B cell (primary cell): ENCODE results near the gene H19. TPM values are rescaled to one million over a fixed set of nuclear protein-coding genes. Genes with fewer than 3 reads are reported as not detected.

Source experiments
- ATAC-seq: fragments of 200-7000 bp; cut with Tn5 transposase; one replicate; pipeline ENCODE4 v1.10.0; 2021; ENCODE audit warnings: low read depth, mild to moderate bottlenecking, moderate number of reproducible peaks, moderate library complexity
- CTCF ChIA-PET: fragments of 350-600 bp; sonication (Branson Sonifier 250); formaldehyde crosslinking; loops from one replicate; lab custom pipeline; 2021; ENCODE audit warnings: antibody characterized with exemption, inconsistent platforms; lab: Charles Lee
- POLR2A ChIA-PET: fragments of 350-600 bp; sonication (Branson Sonifier 250); formaldehyde crosslinking; loops from one replicate; lab custom pipeline; 2021; ENCODE audit warnings: antibody characterized with exemption; lab: Charles Lee
- DNase-seq: peaks from one replicate; pipeline ENCODE4 v3.0.0; 2013
- H2AFZ ChIP-seq: 2 replicates; pipeline ENCODE4 v1.6.1; 2012; ENCODE audit warnings: mild to moderate bottlenecking, low read depth, low read length; ENCODE audit not compliant: insufficient read depth, poor library complexity, severe bottlenecking
- H3K27ac ChIP-seq, 2 donors: 1 replicate in 1 of 2; 2 replicates in 1 of 2; pipeline ENCODE4 v1.5.1; 2012 to 2013; ENCODE audit warnings: low read length in 2 of 2, mild to moderate bottlenecking in 2 of 2, moderate library complexity in 1 of 2
- H3K27me3 ChIP-seq, 4 experiments: fragments of 200-600 bp in 1 of 4; sonication (generic) in 1 of 4; replicated peaks in 1 of 4; 1 replicate in 2 of 4; 2 replicates in 2 of 4; pipeline versions ENCODE4 v1.6.1 to v1.7.0; 2013 to 2016; ENCODE audit warnings: low read length in 3 of 4, mild to moderate bottlenecking in 2 of 4, mixed read lengths in 1 of 4, moderate library complexity in 1 of 4; ENCODE audit not compliant: insufficient read depth in 4 of 4, control insufficient read depth in 3 of 4; ENCODE audit errors: control extremely low read depth in 1 of 4
- H3K36me3 ChIP-seq, 2 experiments: replicated peaks in 1 of 2; 1 replicate in 1 of 2; 2 replicates in 1 of 2; pipeline versions ENCODE4 v1.6.1 to v1.7.1; 2013; ENCODE audit warnings: low read length in 1 of 2; ENCODE audit not compliant: insufficient read depth in 2 of 2, control insufficient read depth in 1 of 2; ENCODE audit errors: control extremely low read depth in 1 of 2, extremely low read depth in 1 of 2
- H3K4me1 ChIP-seq, 2 donors: fragments of 200-600 bp in 1 of 2; sonication (generic) in 1 of 2; 1 replicate in 1 of 2; 2 replicates in 1 of 2; pipeline versions ENCODE4 v1.5.1 to v1.6.1; 2013 to 2017; ENCODE audit warnings: low read length in 2 of 2; ENCODE audit not compliant: control insufficient read depth in 2 of 2, insufficient read depth in 2 of 2
- H3K4me2 ChIP-seq: replicated peaks from 2 replicates; pipeline ENCODE3; 2012; ENCODE audit warnings: mild to moderate bottlenecking, low read depth, low read length; ENCODE audit not compliant: poor library complexity, severe bottlenecking
- H3K4me3 ChIP-seq, 5 experiments: fragments of 200-600 bp in 1 of 5; sonication (generic) in 1 of 5; 1 replicate in 3 of 5; 2 replicates in 2 of 5; pipeline versions ENCODE4 v1.5.1 to v1.7.0; 2011 to 2016; ENCODE audit warnings: low read length in 4 of 5, mild to moderate bottlenecking in 4 of 5, low read depth in 2 of 5, control low read depth in 1 of 5, moderate library complexity in 1 of 5; ENCODE audit not compliant: insufficient read depth in 1 of 5; ENCODE audit errors: control extremely low read depth in 1 of 5, extremely low read depth in 1 of 5
- H3K79me2 ChIP-seq: fragments of 200-600 bp; sonication (generic); one replicate; pipeline ENCODE4 v1.6.0; 2016; ENCODE audit warnings: low read length; ENCODE audit not compliant: control insufficient read depth, insufficient read depth
- H3K9ac ChIP-seq: fragments of 200-600 bp; sonication (generic); 2 replicates; pipeline ENCODE4 v1.6.1; 2017; ENCODE audit warnings: mild to moderate bottlenecking, low read length, moderate library complexity
- H3K9me3 ChIP-seq, 3 donors: one replicate each; pipeline versions ENCODE4 v1.6.1 to v1.7.1; 2013; ENCODE audit warnings: low read length in 2 of 3; ENCODE audit not compliant: control insufficient read depth in 2 of 3, insufficient read depth in 1 of 3; ENCODE audit errors: control extremely low read depth in 1 of 3
- H4K20me1 ChIP-seq: 2 replicates; pipeline ENCODE4 v1.6.0; 2012; ENCODE audit warnings: mild to moderate bottlenecking, low read length; ENCODE audit not compliant: insufficient read depth, control insufficient read depth, poor library complexity, severe bottlenecking
- H3K27ac Mint-ChIP-seq: one replicate; pipeline ENCODE4 v1.8.0; 2021; ENCODE audit warnings: mixed read lengths
- H3K27me3 Mint-ChIP-seq: one replicate; pipeline ENCODE4 v1.8.0; 2021; ENCODE audit warnings: mixed read lengths
- H3K4me1 Mint-ChIP-seq: one replicate; pipeline ENCODE4 v1.8.0; 2021; ENCODE audit warnings: mixed read lengths
- H3K4me3 Mint-ChIP-seq: one replicate; pipeline ENCODE4 v1.8.0; 2021; ENCODE audit warnings: mixed read lengths
- H3K9me3 Mint-ChIP-seq: one replicate; pipeline ENCODE4 v1.8.0; 2022; ENCODE audit warnings: mixed read lengths; ENCODE audit not compliant: insufficient read depth
- CTCF ChIP-seq: fragments of 200-600 bp; IDR thresholded peaks from one replicate; pipeline ENCODE4 v1.8.0; 2022; ENCODE audit warnings: antibody characterized with exemption, mild to moderate bottlenecking
- EZH2 ChIP-seq: IDR thresholded peaks from 2 replicates; pipeline ENCODE4 v1.6.1; 2012; ENCODE audit warnings: borderline replicate concordance, low read depth, mild to moderate bottlenecking, moderate library complexity, low read length; ENCODE audit not compliant: insufficient read depth, poor library complexity, severe bottlenecking
- WGBS: methylation state at CpG from one replicate; pipeline ENCODE4 v1.1.5; 2013; ENCODE audit warnings: missing lambda C conversion rate; ENCODE audit not compliant: insufficient coverage; 5-methylcytosine and 5-hydroxymethylcytosine counted together
- intact Hi-C: fragments of 100-400 bp; cut with micrococcal nuclease; formaldehyde crosslinking; loops from one replicate; pipeline ENCODE4 v1.10.0; 2022
- polyA plus RNA-seq: library from polyadenylated mRNA; depleted of rRNA; stranded (reverse); fragments of >200 nt; gene quantifications from 2 replicates; pipeline ENCODE4 v1.2.3, GENCODE V29; 2012
- total RNA-seq, 2 donors: library from RNA; stranded (reverse); fragments of 120-200 nt in 1 of 2; gene quantifications; 1 replicate in 1 of 2; 2 replicates in 1 of 2; pipeline versions ENCODE4 v1.2.3 to v1.2.4, GENCODE V29; 2013 to 2022

Gene H19
- total and polyA plus RNA-seq, 2 donors (not counting 1 experiment from before 2014, with no cell fraction given), result not detected

GRCh38 chr11:1983601-1983961 lies 14.1 kb downstream of the H19 start:
- Histone ChIP-seq H3K4me1 (no peaks in the 10 kb centered on the region), H3K4me3 (no peak overlapping the region), H3K4me2 (no peak overlapping the region), H3K27me3 (no peaks in the 10 kb centered on the region), H3K9ac (no peak overlapping the region), H3K79me2 (no peaks in the 10 kb centered on the region), H3K36me3 (no peaks in the 10 kb centered on the region), H4K20me1 (no peaks in the 10 kb centered on the region), H2AFZ (no peak overlapping the region), H3K27ac (no peak overlapping the region), H3K9me3 (no peaks in the 10 kb centered on the region)
- WGBS, result 83% methylated on average over 1 of the region's 12 CpGs
- DNase-seq, result no peak
- no peak for ATAC-seq
- ChIA-PET CTCF (no interaction called here), POLR2A (no interaction called here)
- no peak for TF ChIP-seq EZH2
- no peak for TF ChIP-seq CTCF
- no peaks in the 10 kb centered on the region for H3K27me3 Mint-ChIP-seq
- intact Hi-C loops, result no loop called here
- H3K9me3 Mint-ChIP-seq, result no peaks in the 10 kb centered on the region
- H3K4me3 Mint-ChIP-seq, result no peak overlapping the region
- no peak overlapping the region for H3K27ac Mint-ChIP-seq
- H3K4me1 Mint-ChIP-seq, result no peaks in the 10 kb centered on the region

GRCh38 chr11:1982873-1983600 lies 14.6 kb downstream of the H19 start:
- H3K4me2 ChIP-seq, result no peak overlapping the region
- no peaks in the 10 kb centered on the region for H3K9me3 ChIP-seq
- ATAC-seq (no peak), DNase-seq (no peak)
- POLR2A ChIA-PET, result no interaction called here
- Mint-ChIP-seq H3K9me3 (no peaks in the 10 kb centered on the region), H3K27ac (no peak overlapping the region), H3K27me3 (no peaks in the 10 kb centered on the region), H3K4me1 (no peaks in the 10 kb centered on the region), H3K4me3 (no peak overlapping the region)
- no peak overlapping the region for H3K9ac ChIP-seq
- H3K4me1 ChIP-seq, result no peaks in the 10 kb centered on the region
- CTCF ChIA-PET, result no interaction called here
- H3K27me3 ChIP-seq, result no peaks in the 10 kb centered on the region
- intact Hi-C loops, result no loop called here
- no peaks in the 10 kb centered on the region for H3K79me2 ChIP-seq
- H3K36me3 ChIP-seq, result no peaks in the 10 kb centered on the region
- H2AFZ ChIP-seq, result no peak overlapping the region
- no CpG with 5 or more reads among the region's 26 CpGs for WGBS
- TF ChIP-seq CTCF, result no peak
- no peak for TF ChIP-seq EZH2
- no peak overlapping the region for H3K4me3 ChIP-seq
- no peak overlapping the region for H3K27ac ChIP-seq
- no peaks in the 10 kb centered on the region for H4K20me1 ChIP-seq
